CD4-positive, alpha-beta T cell treated with Interleukin-17A for 4 hours (primary cell): Measurements from ENCODE around the gene ANKRA2.
"Not testable (repeated sequence)": the region's sequence is repeated elsewhere in the genome, so short reads cannot be mapped to it uniquely, and the experiment has no call there.

Source experiments
- DNase-seq: peaks from one replicate; pipeline ENCODE4 v3.0.0-alpha.2; 2020; ENCODE audit warnings: mixed read lengths

The ANKRA2 gene

GRCh38 chr5:73545403-73545779 lies 20.0 kb downstream of the ANKRA2 start:
- DNase-seq: no peak

- DNase-seq: no peak
Observed at GRCh38 chr5:73544429-73545402, 20.7 kb downstream of the ANKRA2 start.

- no peak for DNase-seq
Observed at GRCh38 chr5:73542020-73542419, 23.4 kb downstream of the ANKRA2 start.

GRCh38 chr5:73540192-73540591 lies 25.2 kb downstream of the ANKRA2 start:
- DNase-seq: no peak

GRCh38 chr5:73539730-73540129 lies 25.7 kb downstream of the ANKRA2 start:
- DNase-seq: no peak

- DNase-seq: no peak
Observed at GRCh38 chr5:73534971-73535370, 30.5 kb downstream of the ANKRA2 start.

GRCh38 chr5:73534011-73534644 lies 31.3 kb downstream of the ANKRA2 start:
- no peak for DNase-seq

GRCh38 chr5:73532195-73532594 lies 33.2 kb downstream of the ANKRA2 start:
- no peak for DNase-seq

GRCh38 chr5:73531356-73531755 lies 34.1 kb downstream of the ANKRA2 start:
- no peak for DNase-seq

- no peak for DNase-seq
Observed at GRCh38 chr5:73529081-73529480, 36.4 kb downstream of the ANKRA2 start.

GRCh38 chr5:73528248-73528647 lies 37.2 kb downstream of the ANKRA2 start:
- DNase-seq: no peak

- no peak for DNase-seq
Observed at GRCh38 chr5:73525606-73526203, 39.7 kb downstream of the ANKRA2 start.

GRCh38 chr5:73523861-73524260 lies 41.6 kb downstream of the ANKRA2 start:
- no peak for DNase-seq

GRCh38 chr5:73522989-73523388 lies 42.5 kb downstream of the ANKRA2 start:
- DNase-seq: no peak

GRCh38 chr5:73519531-73520283 lies 45.7 kb downstream of the ANKRA2 start:
- peak; percentile 71 for DNase-seq

- DNase-seq: no peak
Observed at GRCh38 chr5:73515232-73515631, 50.2 kb downstream of the ANKRA2 start.

- no peak for DNase-seq
Observed at GRCh38 chr5:73514418-73514817, 51.0 kb downstream of the ANKRA2 start.

- no peak for DNase-seq
Observed at GRCh38 chr5:73513996-73514395, 51.4 kb downstream of the ANKRA2 start.

GRCh38 chr5:73508521-73508920 lies 56.9 kb downstream of the ANKRA2 start:
- DNase-seq: not testable (repeated sequence)

- DNase-seq: no peak
Observed at GRCh38 chr5:73507062-73507461, 58.4 kb downstream of the ANKRA2 start.

- no peak for DNase-seq
Observed at GRCh38 chr5:73506459-73506955, 58.9 kb downstream of the ANKRA2 start.
